CD14-positive monocyte (primary cell): Measurements from ENCODE around the gene RIT2. TPM values are rescaled to one million over a fixed set of nuclear protein-coding genes. Genes with fewer than 3 reads are reported as not detected.

Experiments used
- DNase-seq, 3 donors: peaks; one replicate each; pipeline ENCODE4 v3.0.0-alpha.2; 2011 to 2022
- H2AFZ ChIP-seq: 2 replicates; pipeline ENCODE4 v1.6.0; 2012; ENCODE audit warnings: mild to moderate bottlenecking, low read depth, low read length, inconsistent platforms; ENCODE audit not compliant: insufficient read depth, poor library complexity, severe bottlenecking
- H3K27ac ChIP-seq, 2 donors: 1 replicate in 1 of 2; 2 replicates in 1 of 2; pipeline ENCODE4 v1.5.1; 2012 to 2013; ENCODE audit warnings: low read length in 2 of 2, control low read depth in 1 of 2, inconsistent platforms in 1 of 2, low read depth in 1 of 2, mild to moderate bottlenecking in 1 of 2
- H3K27me3 ChIP-seq, 2 donors: one replicate each; pipeline versions ENCODE4 v1.6.0 to v1.6.1; 2011 to 2013; ENCODE audit warnings: low read length in 2 of 2; ENCODE audit not compliant: control insufficient read depth in 2 of 2, insufficient read depth in 2 of 2
- H3K36me3 ChIP-seq, 2 donors: replicated peaks in 1 of 2; 1 replicate in 1 of 2; 2 replicates in 1 of 2; pipeline versions ENCODE4 v1.5.1 to v1.6.1; 2012 to 2013; ENCODE audit warnings: low read length in 2 of 2, control low read depth in 1 of 2, inconsistent platforms in 1 of 2, mild to moderate bottlenecking in 1 of 2; ENCODE audit not compliant: insufficient read depth in 2 of 2, control insufficient read depth in 1 of 2
- H3K4me1 ChIP-seq, 2 donors: 1 replicate in 1 of 2; 2 replicates in 1 of 2; pipeline versions ENCODE4 v1.5.1 to v1.6.1; 2012 to 2013; ENCODE audit warnings: low read length in 2 of 2, control low read depth in 1 of 2, inconsistent platforms in 1 of 2, mild to moderate bottlenecking in 1 of 2, moderate library complexity in 1 of 2; ENCODE audit not compliant: insufficient read depth in 2 of 2, control insufficient read depth in 1 of 2
- H3K4me2 ChIP-seq: replicated peaks from 2 replicates; pipeline ENCODE3; 2012; ENCODE audit warnings: low read length, moderate library complexity, mild to moderate bottlenecking; ENCODE audit not compliant: poor library complexity, severe bottlenecking; ENCODE audit errors: extremely low read depth
- H3K4me3 ChIP-seq, 3 experiments: fragments of 200-600 bp in 1 of 3; sonication (generic) in 1 of 3; replicated peaks in 1 of 3; 1 replicate in 2 of 3; 2 replicates in 1 of 3; pipeline ENCODE4 v1.5.1; 2011 to 2013; ENCODE audit warnings: low read length in 3 of 3, mild to moderate bottlenecking in 3 of 3, control low read depth in 2 of 3, low read depth in 2 of 3, inconsistent platforms in 1 of 3, moderate library complexity in 1 of 3
- H3K79me2 ChIP-seq: 2 replicates; pipeline ENCODE4 v1.6.0; 2012; ENCODE audit warnings: mild to moderate bottlenecking, control low read depth, inconsistent platforms, low read length, moderate library complexity; ENCODE audit not compliant: insufficient read depth
- H3K9ac ChIP-seq: 2 replicates; pipeline ENCODE4 v1.6.0; 2017; ENCODE audit warnings: low read length, mild to moderate bottlenecking; ENCODE audit not compliant: insufficient read depth, poor library complexity, severe bottlenecking
- H3K9me3 ChIP-seq, 2 donors: replicated peaks in 1 of 2; 1 replicate in 1 of 2; 2 replicates in 1 of 2; pipeline versions ENCODE4 v1.5.1 to v1.6.1; 2012 to 2013; ENCODE audit warnings: low read length in 2 of 2, control low read depth in 1 of 2; ENCODE audit not compliant: control insufficient read depth in 1 of 2, insufficient read depth in 1 of 2
- H4K20me1 ChIP-seq: 2 replicates; pipeline ENCODE4 v1.6.0; 2012; ENCODE audit warnings: mild to moderate bottlenecking, low read length, control low read depth, moderate library complexity; ENCODE audit not compliant: insufficient read depth
- H3K27ac Mint-ChIP-seq, 7 donors: one replicate each; pipeline ENCODE4 v1.8.0; 2020; ENCODE audit warnings: mild to moderate bottlenecking in 7 of 7, mixed read lengths in 7 of 7, moderate library complexity in 6 of 7, inconsistent platforms in 2 of 7
- H3K27me3 Mint-ChIP-seq, 3 donors: one replicate each; pipeline ENCODE4 v1.8.0; 2021 to 2022; ENCODE audit warnings: low read depth in 3 of 3, mild to moderate bottlenecking in 3 of 3, mixed read lengths in 3 of 3, moderate library complexity in 3 of 3, inconsistent platforms in 1 of 3
- H3K36me3 Mint-ChIP-seq, 2 donors: one replicate each; pipeline ENCODE4 v1.8.0; 2020; ENCODE audit warnings: mixed read lengths in 2 of 2, inconsistent platforms in 1 of 2, mild to moderate bottlenecking in 1 of 2
- H3K4me1 Mint-ChIP-seq: one replicate; pipeline ENCODE4 v1.8.0; 2020; ENCODE audit warnings: mild to moderate bottlenecking, mixed read lengths
- H3K4me3 Mint-ChIP-seq, 2 donors: one replicate each; pipeline ENCODE4 v1.8.0; 2020; ENCODE audit warnings: mild to moderate bottlenecking in 2 of 2, mixed read lengths in 2 of 2, moderate library complexity in 1 of 2
- H3K9me3 Mint-ChIP-seq, 7 donors: one replicate each; pipeline ENCODE4 v1.8.0; 2020 to 2022; ENCODE audit warnings: mixed read lengths in 7 of 7, mild to moderate bottlenecking in 6 of 7, moderate library complexity in 6 of 7, inconsistent platforms in 2 of 7
- WGBS: methylation state at CpG from one replicate; pipeline ENCODE4 v1.1.5; 2013; ENCODE audit warnings: missing lambda C conversion rate; ENCODE audit not compliant: insufficient coverage; 5-methylcytosine and 5-hydroxymethylcytosine counted together
- intact Hi-C, 2 donors: fragments of 100-400 bp; cut with micrococcal nuclease; formaldehyde crosslinking; loops; one replicate each; pipeline versions ENCODE4 v1.15.0 to v1.15.1; 2023
- polyA plus RNA-seq, 3 donors: library from polyadenylated mRNA; depleted of rRNA in 1 of 3; unstranded in 2 of 3; stranded (reverse) in 1 of 3; fragments of 300-500 nt in 2 of 3; fragments of >200 nt in 1 of 3; fragmentation: Illumina TruSeq in 2 of 3; gene quantifications; 1 replicate in 2 of 3; 2 replicates in 1 of 3; pipeline ENCODE4 v1.2.3, GENCODE V29; 2012 to 2021
- TF ChIP-seq, protein P1 (sequence below): fragments of 200-600 bp; IDR thresholded peaks from one replicate; pipeline ENCODE4 v1.8.0; 2022; ENCODE audit warnings: antibody characterized with exemption, mild to moderate bottlenecking

RIT2 gene
- polyA plus RNA-seq, 3 donors: not detected

DNA sequence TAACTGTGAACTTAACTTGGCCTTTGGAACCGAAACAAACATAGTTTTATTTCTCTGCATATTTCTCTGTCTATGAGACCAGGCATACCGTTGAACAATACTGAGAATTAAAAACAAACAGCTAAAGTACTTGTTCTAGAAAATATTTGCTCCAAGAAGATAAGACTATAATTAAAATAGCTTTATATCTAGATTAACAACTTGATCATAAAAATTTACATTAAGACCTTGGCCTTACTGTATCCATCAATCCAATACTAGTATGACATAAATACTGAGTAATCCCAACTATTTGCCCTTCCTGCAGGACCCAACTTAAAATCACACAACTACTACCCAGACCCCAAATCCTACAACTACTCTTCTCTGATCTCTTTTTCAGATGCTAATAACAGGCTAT lies 260.9 kb downstream of the RIT2 start:
- Histone ChIP-seq H3K27me3 (no peaks in the 10 kb centered on the region), H2AFZ (no peak overlapping the region), H3K4me2 (no peak overlapping the region), H3K9ac (no peak overlapping the region), H3K79me2 (no peaks in the 10 kb centered on the region), H3K36me3 (no peaks in the 10 kb centered on the region), H4K20me1 (no peaks in the 10 kb centered on the region), H3K27ac (no peak overlapping the region), H3K4me1 (no peaks in the 10 kb centered on the region), H3K4me3 (no peak overlapping the region), H3K9me3 (no peaks in the 10 kb centered on the region)
- no peak overlapping the region for H3K27ac Mint-ChIP-seq
- H3K27me3 Mint-ChIP-seq: no peaks in the 10 kb centered on the region
- peaks cover 0 to 3% (median 0%) of the 10 kb centered on the region in 7 donors for H3K9me3 Mint-ChIP-seq
- intact Hi-C loops: no loop called here
- no peaks in the 10 kb centered on the region for H3K4me1 Mint-ChIP-seq
- H3K4me3 Mint-ChIP-seq: no peak overlapping the region
- TF ChIP-seq, protein P1, sequence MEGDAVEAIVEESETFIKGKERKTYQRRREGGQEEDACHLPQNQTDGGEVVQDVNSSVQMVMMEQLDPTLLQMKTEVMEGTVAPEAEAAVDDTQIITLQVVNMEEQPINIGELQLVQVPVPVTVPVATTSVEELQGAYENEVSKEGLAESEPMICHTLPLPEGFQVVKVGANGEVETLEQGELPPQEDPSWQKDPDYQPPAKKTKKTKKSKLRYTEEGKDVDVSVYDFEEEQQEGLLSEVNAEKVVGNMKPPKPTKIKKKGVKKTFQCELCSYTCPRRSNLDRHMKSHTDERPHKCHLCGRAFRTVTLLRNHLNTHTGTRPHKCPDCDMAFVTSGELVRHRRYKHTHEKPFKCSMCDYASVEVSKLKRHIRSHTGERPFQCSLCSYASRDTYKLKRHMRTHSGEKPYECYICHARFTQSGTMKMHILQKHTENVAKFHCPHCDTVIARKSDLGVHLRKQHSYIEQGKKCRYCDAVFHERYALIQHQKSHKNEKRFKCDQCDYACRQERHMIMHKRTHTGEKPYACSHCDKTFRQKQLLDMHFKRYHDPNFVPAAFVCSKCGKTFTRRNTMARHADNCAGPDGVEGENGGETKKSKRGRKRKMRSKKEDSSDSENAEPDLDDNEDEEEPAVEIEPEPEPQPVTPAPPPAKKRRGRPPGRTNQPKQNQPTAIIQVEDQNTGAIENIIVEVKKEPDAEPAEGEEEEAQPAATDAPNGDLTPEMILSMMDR: no peak
- WGBS: no CpG with 5 or more reads among the region's 2 CpGs
- no peak for DNase-seq
- H3K36me3 Mint-ChIP-seq: no peaks in the 10 kb centered on the region

DNA sequence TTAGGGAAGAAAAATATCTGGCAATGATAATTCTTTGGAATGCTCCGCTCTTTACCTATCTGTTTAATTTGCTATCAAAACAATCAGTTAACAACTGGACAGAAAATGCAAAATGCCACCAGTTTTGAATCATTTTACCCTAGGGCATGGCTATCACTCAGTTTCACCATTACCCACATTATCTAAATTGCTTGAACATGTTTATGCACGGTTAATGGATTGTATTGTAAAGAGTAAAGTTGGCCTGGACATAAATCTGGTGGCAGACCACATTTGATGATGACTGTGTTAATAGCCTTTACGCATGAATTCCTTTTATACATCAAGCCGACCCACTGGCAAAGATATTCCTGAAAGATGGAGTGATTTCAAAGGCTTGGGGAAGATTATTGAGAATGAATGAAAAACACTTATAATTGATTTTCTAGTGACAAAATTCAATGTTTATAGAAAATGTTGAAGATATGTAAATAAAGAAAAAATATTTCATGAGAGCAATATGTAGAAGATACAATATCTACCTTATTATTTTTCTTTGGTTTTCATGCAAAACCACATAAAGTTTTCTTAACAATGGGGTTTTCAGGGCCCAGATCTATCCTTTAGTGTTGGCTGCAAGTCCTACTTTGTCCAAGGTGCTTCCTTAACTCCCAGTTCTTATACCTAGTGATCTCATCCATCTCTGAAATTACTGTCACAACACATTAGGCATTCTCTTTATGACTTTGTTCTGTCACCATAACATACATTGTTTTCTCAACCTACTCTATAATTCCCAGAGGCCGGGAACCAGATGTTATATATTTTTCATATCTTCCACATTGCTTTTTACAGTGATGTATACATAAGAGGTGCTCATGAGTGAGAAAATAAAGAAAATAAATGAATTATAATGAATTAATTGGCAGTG lies 265.1 kb downstream of the RIT2 start:
- Histone ChIP-seq H3K9me3 (no peaks in the 10 kb centered on the region), H3K4me3 (no peak overlapping the region), H3K79me2 (no peaks in the 10 kb centered on the region), H3K9ac (no peak overlapping the region), H2AFZ (no peak overlapping the region), H3K36me3 (no peaks in the 10 kb centered on the region), H3K4me2 (no peak overlapping the region), H3K27ac (no peak overlapping the region), H3K4me1 (no peaks in the 10 kb centered on the region), H4K20me1 (no peaks in the 10 kb centered on the region), H3K27me3 (no peaks in the 10 kb centered on the region)
- H3K9me3 Mint-ChIP-seq: no peaks in the 10 kb centered on the region
- TF ChIP-seq, protein P1: no peak
- intact Hi-C loops: no loop called here
- DNase-seq: no peak
- H3K36me3 Mint-ChIP-seq: no peaks in the 10 kb centered on the region
- H3K4me3 Mint-ChIP-seq: no peak overlapping the region
- no CpG with 5 or more reads among the region's 5 CpGs for WGBS
- H3K4me1 Mint-ChIP-seq: no peaks in the 10 kb centered on the region
- H3K27me3 Mint-ChIP-seq: peaks cover 0 to 2% (median 0%) of the 10 kb centered on the region in 3 donors
- no peak overlapping the region for H3K27ac Mint-ChIP-seq
